Left renal pelvis (tissue), 4 donors: ENCODE data around the gene CAPZB. TPM values are rescaled to one million over a fixed set of nuclear protein-coding genes. Genes with fewer than 3 reads are reported as not detected.
A peak's percentile ranks its signal among the peaks of the same experiment; 100 is the strongest.
"Not testable (repeated sequence)": the region's sequence is repeated elsewhere in the genome, so short reads cannot be mapped to it uniquely, and the experiment has no call there.

Experiments used
- DNase-seq, 4 donors: peaks; one replicate each; pipeline ENCODE4 v3.0.0-alpha.2; 2013; ENCODE audit warnings: low read depth in 4 of 4, low spot score in 3 of 4
- polyA plus RNA-seq, 4 donors: library from polyadenylated mRNA; unstranded; fragments of 120-200 nt; gene quantifications; one replicate each; pipeline ENCODE4 v1.2.1, GENCODE V29; 2013; ENCODE audit not compliant: insufficient read length in 4 of 4

The CAPZB gene
- polyA plus RNA-seq, 4 donors = 234 to 249 (median 240) TPM

GRCh38 chr1:19319196-19319595, 166.1 kb downstream of the CAPZB start:
- no peak for DNase-seq

GRCh38 chr1:19317126-19317910, 168.0 kb downstream of the CAPZB start:
- no peak for DNase-seq

GRCh38 chr1:19315378-19316198, 169.8 kb downstream of the CAPZB start:
- DNase-seq = no peak

- no peak for DNase-seq
These were observed 171.1 kb downstream of the CAPZB start for GRCh38 chr1:19313961-19314882.

GRCh38 chr1:19313636-19313959, 171.7 kb downstream of the CAPZB start:
- no peak for DNase-seq

GRCh38 chr1:19312782-19313635, 172.3 kb downstream of the CAPZB start:
- no peak for DNase-seq

GRCh38 chr1:19311931-19312781, 173.2 kb downstream of the CAPZB start, which contains the start of the genes AKR7A2 and SLC66A1:
Gene AKR7A2 (minus strand): TSS chr1:19312144. CDS start chr1:19312124, 20 bp downstream.
Gene SLC66A1 (plus strand): TSS chr1:19312326. CDS start chr1:19317678, 5,352 bp downstream.
- DNase-seq = peak; percentile 77 to 88 (median 86)

GRCh38 chr1:19311503-19311930, 173.8 kb downstream of the CAPZB start:
- no peak for DNase-seq

GRCh38 chr1:19310720-19311502, 174.4 kb downstream of the CAPZB start:
- no peak for DNase-seq

- no peak for DNase-seq
These were observed 175.3 kb downstream of the CAPZB start for GRCh38 chr1:19310061-19310460.

- no peak for DNase-seq
These were observed 176.1 kb downstream of the CAPZB start for GRCh38 chr1:19309123-19309813.

- DNase-seq = no peak
These were observed 176.8 kb downstream of the CAPZB start for GRCh38 chr1:19308509-19308907.

GRCh38 chr1:19307794-19308508, 177.4 kb downstream of the CAPZB start:
- DNase-seq = no peak

- no peak for DNase-seq
These were observed 178.4 kb downstream of the CAPZB start for GRCh38 chr1:19306941-19307340.

GRCh38 chr1:19305880-19306279, 179.5 kb downstream of the CAPZB start:
- DNase-seq = no peak

- not testable (repeated sequence) for DNase-seq
These were observed 181.3 kb downstream of the CAPZB start for GRCh38 chr1:19304081-19304480.

- DNase-seq = no peak
These were observed 185.1 kb downstream of the CAPZB start for GRCh38 chr1:19300211-19300610.
